GM21360 (cell line): ENCODE data around the gene STX11.
"Not testable (repeated sequence)": the region's sequence is repeated elsewhere in the genome, so short reads cannot be mapped to it uniquely, and the experiment has no call there.

Experiments
- ATAC-seq: cut with Tn5 transposase; IDR thresholded peaks from one replicate; pipeline ENCODE4 v1.9.1; 2021; ENCODE audit warnings: mild to moderate bottlenecking, moderate library complexity; ENCODE audit not compliant: unreplicated experiment

The STX11 gene

DNA sequence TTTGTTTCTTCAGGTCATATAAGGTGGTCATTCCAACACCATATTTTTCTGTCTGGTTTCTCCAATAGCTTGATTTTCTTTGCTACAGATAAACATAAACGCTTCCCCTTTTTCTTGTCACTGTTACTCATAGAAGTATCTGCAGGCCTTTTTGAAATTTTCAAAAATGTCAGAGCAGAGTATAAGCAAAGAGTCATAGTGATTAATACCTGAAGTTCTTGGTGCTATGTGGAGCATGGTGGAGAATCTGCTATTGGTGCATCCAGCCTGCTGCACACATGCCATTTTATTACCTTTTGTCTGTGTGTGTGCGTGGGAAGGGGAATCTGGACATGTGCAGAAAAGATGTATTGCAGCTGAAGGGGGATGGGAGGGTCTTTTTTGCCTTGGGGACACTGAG, 19.7 kb downstream of the STX11 start:
- no peak for ATAC-seq

GRCh38 chr6:144171406-144171805, 21.1 kb downstream of the STX11 start:
- no peak for ATAC-seq

DNA sequence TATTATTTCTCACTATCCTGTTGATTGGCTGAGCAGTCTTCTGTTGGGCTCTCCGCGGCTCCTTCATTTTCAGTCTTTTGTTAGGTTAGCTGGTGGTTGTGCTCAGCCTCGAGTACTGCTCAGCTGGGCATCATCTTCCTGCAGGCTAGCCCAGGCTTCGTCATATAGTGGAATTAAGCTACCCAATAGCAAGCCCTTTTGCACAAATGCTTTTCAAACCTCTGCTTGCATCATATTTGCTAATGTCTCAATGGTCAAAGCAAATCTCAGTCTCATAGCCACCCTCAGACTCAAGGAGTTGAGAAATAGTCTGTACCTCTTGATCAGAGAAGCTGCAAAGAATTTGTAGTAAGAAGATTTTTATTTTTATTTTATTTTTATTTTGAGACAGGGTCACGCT, 23.7 kb downstream of the STX11 start:
- no peak for ATAC-seq

DNA sequence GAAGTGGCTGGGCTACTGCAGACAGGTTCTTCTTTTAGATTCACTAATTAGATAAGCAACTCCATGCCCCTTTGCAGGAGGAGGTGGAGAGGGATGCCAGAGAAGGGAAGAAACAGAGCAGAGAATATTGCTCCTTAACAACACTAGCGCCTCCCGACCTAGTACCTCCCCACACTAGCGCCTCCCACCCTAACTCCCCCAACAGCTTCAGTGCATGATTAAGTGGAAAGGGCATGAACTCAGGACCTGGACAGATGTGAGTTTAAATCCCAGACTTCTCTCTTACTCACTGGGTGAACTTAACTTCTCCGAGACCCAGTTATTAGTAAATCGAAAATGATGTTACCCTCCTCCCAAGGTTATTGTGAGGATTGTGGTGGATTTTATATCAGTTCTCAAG, 25.7 kb downstream of the STX11 start:
- no peak for ATAC-seq

GRCh38 chr6:144177726-144178125, 27.4 kb downstream of the STX11 start:
- no peak for ATAC-seq

DNA sequence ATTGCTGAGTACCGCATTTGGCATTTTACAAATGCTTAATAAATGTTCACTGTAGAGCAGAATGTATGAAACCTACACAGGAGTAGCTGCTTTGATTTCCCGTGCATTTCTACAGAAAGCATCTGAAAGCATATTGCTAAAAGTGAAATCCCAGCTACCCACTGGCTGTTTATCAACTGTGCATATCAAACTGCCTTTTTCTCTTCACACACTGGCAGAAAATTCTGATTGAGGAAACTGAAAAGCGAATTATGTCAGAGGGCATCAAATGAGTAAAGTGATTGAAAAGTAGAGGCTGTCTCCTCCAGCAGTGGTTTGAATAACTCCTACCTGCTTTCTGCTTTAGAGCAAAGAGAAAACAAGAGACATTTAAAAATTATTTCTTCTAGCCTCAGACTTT, 28.0 kb downstream of the STX11 start:
- ATAC-seq = no peak

DNA sequence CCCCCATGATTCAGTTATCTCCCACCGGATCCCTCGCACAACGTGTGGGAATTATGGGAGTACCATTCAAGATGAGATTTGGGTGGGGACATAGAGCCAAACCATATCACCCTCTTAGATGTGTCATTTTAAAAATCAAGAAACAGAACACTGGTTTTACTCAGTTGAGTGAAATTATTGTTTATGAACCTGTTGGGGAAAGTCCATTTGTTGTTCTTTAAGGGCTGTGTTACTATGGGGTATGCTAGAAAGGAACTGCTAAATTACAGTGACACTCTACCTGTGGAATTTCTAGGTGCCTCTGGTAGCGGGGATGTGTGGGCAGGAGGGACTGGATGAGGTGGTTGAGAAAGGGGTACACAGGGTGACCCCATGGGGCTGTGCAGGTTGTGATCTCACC, 28.9 kb downstream of the STX11 start:
- no peak for ATAC-seq

DNA sequence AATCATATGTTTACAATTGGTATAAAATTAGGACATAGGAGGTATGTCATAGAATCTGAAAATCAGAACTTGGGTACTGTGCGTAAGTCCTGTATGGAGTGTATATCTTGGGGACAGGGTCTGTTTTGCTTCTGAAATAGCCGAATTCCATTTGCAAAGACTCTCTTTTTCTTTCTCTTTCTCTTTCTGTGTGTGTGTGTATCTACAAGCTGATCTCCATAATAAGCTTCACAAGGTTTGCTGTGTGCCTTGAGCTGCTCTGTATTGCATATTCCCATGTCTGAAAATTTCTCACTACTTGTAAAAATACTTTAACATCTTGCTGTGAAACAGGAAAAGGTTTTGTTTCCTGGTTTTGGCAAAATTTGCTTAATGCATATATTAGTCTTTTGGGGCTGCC, 29.5 kb downstream of the STX11 start:
- ATAC-seq = no peak

DNA sequence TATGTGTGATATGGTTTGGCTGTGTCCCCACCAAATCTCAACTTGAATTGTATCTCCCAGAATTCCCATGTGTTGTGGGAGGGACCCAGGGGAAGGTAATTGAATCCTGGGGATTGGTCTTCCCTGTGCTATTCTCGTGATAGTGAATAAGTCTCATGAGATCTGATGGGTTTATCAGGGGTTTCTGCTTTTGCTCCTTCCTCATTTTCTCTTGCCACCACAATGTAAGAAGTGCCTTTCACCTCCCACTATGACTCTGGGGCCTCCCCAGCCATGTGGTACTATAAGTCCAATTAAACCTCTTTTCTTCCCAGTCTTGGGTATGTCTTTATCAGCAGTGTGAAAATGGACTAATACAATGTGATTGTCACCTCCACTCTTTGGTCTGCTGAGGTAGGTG, 30.0 kb downstream of the STX11 start:
- ATAC-seq = not testable (repeated sequence)

- ATAC-seq = no peak
Measured at GRCh38 chr6:144181639-144182038, 31.3 kb downstream of the STX11 start.

DNA sequence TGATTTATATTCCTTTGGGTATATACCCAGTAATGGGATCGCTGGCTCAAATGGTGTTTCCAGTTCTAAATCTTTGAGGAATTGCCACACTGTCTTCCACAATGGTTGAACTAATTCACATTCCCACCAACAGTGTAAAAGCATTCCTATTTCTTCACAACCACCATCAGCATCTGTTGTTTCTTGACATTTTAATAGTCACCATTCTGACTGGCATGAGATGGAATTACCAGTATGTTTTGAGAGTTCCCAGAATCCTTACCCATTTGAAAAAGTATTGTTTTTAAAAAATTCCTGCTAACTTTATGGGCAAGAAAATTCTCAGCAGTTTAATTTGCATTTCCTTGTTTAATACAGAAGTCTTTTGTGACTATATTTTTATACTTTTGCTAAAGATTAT, 33.9 kb downstream of the STX11 start:
- not testable (repeated sequence) for ATAC-seq

- ATAC-seq = no peak
Measured at GRCh38 chr6:144185133-144185836, 35.0 kb downstream of the STX11 start.

- no peak for ATAC-seq
Measured at GRCh38 chr6:144186817-144187625, 36.7 kb downstream of the STX11 start.

DNA sequence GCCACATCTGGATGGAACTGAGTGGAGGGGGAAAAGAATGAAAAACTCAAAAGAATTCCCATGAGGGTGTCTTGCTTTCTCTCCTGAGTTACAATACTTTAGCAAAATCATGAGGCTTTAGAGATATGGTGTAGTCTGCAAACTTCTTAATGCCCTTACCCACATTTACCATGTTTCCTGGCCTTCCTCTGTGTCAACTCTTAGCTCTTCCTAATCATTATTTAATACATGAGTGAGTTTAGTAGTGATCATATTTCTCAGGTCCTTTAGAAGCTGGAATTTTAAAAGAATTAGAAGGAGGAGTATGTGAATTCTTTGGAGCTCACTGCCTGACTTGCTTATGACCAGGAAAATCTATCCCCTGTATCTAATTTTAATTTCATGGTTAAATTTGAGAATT, 39.0 kb downstream of the STX11 start:
- no peak for ATAC-seq

DNA sequence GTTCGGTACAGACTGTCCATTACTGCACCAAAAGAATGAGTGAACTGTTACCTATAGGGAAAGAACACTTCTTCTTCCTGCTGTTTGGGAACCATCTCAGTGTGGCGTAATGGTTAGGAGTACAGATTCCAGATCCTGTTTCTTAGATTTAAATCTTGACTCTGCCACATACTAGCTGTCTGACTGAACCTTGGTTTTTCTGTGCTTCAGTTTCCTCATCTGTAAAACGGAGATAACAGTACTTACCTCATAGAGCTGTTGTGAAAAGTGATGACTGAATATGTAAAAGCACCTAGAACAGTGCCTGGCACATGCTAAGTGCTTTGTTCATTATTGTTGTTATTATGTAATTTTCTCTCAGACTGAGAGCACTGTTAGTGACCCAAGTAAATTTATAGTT, 39.8 kb downstream of the STX11 start:
- no peak for ATAC-seq

DNA sequence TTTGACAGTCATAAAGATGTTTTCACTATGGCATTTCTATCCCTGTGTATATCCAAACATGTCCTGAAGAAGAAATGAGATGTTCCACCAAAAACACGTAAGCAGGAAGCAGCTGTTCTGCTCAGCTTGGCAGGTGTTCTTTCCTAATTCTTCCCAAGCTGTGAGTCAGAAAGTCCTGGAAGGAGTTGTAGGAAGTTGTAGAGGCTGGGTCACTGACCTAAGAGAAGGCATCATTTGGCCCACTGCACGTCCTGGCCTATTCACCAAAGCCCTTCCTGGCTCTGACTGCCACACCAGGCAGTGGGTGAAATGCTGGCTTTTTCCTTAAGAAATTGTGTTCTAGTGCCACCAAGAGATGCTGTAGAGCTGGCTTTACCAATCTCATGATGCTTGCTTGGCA, 40.3 kb downstream of the STX11 start:
- ATAC-seq = no peak

GRCh38 chr6:144193181-144193580, 42.9 kb downstream of the STX11 start:
- ATAC-seq = no peak

DNA sequence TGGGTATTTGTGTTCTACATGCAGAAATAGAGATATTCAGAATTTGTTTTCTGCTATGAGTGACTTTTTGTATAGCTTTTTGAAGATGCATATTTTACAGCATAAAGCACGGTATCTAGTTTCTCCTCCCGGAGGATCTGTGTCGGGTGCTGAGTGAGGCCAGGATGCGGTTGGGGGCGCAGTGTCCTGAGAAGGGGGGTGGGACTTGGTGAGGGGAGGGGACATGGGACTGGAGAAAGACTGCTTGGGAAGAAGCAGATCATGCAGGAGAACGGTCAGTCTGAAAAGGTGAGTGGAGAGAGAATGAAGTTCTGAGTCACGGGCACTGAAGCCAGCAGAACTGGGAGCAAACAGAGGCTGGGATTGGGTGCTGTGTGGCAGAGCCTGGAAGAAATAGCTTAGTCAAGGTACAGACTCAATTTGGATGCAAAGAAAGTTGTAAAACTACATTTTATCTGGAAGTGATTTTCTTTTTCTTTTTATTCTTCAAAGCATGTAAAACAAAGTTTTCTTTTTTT, 44.0 kb downstream of the STX11 start:
- ATAC-seq = no peak

DNA sequence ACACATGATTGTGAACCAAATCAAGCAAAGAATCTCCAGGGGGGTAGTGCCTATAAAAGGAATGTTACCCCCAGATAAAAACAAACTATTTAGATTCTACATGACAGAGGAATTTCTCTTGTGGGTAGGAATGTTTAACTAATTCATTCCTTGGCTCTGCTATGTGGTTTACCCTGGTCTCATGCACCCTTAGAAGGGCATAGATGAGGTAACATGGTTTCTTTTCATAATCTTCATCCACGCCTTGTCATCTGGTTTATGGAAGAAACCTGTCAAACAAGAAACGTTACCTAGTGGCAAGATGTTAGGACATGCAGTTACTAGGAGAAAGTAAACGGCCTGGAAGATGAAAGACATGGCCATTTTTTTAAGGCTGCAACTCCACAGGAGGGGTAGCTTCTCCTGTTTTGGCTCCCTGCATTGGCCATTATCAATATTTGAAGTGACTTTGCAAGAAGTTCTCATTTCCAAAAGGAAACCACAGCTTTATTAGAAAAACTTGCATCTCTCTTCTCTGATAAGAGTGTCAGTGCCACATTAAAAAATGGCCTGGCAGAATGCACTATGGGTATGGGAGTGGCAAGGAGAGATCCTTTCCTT, 45.5 kb downstream of the STX11 start:
- no peak for ATAC-seq

GRCh38 chr6:144197919-144198318, 47.6 kb downstream of the STX11 start:
- ATAC-seq = no peak

DNA sequence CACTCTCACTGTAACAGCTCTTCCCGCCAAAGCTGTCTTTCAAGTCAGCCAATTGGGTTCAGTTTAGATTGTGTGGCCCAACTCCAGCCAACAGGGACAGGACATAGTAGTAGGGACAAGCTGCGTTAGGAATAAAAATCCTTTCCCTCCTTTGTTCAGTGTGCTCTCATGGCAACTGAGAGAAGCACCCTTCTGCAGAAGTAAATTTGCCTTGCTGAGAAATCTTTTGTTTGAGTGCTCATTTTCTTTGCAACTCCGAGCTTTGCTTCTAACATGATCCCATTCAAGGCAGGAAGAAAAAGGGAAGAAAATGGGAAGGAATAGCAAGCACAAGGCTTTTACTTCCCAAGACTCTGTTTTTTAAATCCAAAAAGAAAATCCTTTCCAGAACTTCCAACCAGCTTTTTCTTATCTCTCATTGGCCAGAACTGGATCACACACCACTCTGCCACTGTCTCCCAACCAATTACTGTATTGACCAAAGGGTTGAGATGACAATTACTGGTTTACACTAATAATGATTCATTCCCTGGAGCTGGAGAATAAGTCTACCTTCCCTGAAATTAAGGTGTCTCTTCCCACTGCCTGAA, 52.7 kb downstream of the STX11 start:
- no peak for ATAC-seq
